Left cardiac atrium (tissue), 2 donors: ENCODE data around the gene SLC9B2. TPM values are rescaled to one million over a fixed set of nuclear protein-coding genes. Genes with fewer than 3 reads are reported as not detected.

Experiments
- total RNA-seq, 2 donors: library from RNA; stranded (reverse); fragmentation: NEBNext Ultra II Directional; extraction: Animal tissue kit (Norgen Biotek cat#: 25700); gene quantifications; one replicate each; pipeline ENCODE4 v1.2.1, GENCODE V29; 2021
- donor health status: DM: no; HTN: yes; CAD: no; lungs with severe emphysema.
- donor health status: DM: yes; HTN: yes; CAD: no.

Gene SLC9B2
- total RNA-seq, 2 donors from 2014 or later = 4.9 to 11.5 TPM

Other genes with a start within 250 kb of the SLC9B2 start
- gene UBE2D3, start 249.2 kb downstream of the SLC9B2 start, total RNA-seq = 100 to 1,000 TPM; 233 to 294 TPM
- 10 to 100 TPM; 18.5 to 20.0 TPM for gene CISD2, start 207.8 kb downstream of the SLC9B2 start, total RNA-seq
- 1 to 10 TPM; 1.0 to 1.1 TPM for gene SLC9B1, start 57.1 kb downstream of the SLC9B2 start, total RNA-seq
- 10 to 100 TPM; 28.0 to 36.7 TPM for gene BDH2, start 23.1 kb upstream of the SLC9B2 start, total RNA-seq
- under 1 TPM; 0.31 to 0.71 TPM for gene CENPE, start 121.6 kb upstream of the SLC9B2 start, total RNA-seq